Measurements from ENCODE around the gene MTFMT. TPM values are rescaled to one million over a fixed set of nuclear protein-coding genes. Genes with fewer than 3 reads are reported as not detected.

Gene MTFMT
- total and polyA plus RNA-seq, 2 of the 13 experiments (the other 11 are each of a cell fraction or from before 2014, with no cell fraction given): 9.9 to 23.2 TPM

GRCh38 chr15:65021488-65021887 is 8.0 kb downstream of the MTFMT start:
- ChIA-PET POLR2A (no interaction called here), CTCF (ENCODE audit: low intra/inter-chr PET ratio, low total read pairs) (no interaction called here)
- H4K20me1 ChIP-seq (ENCODE audit: insufficient read depth, low read length): no peaks in the 10 kb centered on the region
- no peak overlapping the region for H3K27ac ChIP-seq (ENCODE audit: extremely low read length, insufficient read depth, low read length)
- BruUV-seq (replicated peaks): no TSS peak
- no peak overlapping the region for H2AFZ ChIP-seq (ENCODE audit: low read length)
- H3K9me3 ChIP-seq (ENCODE audit: low read length): no peaks in the 10 kb centered on the region
- H3K27me3 ChIP-seq (ENCODE audit: control insufficient read depth in 1 of 2, insufficient read depth in 2 of 2, low read length in 2 of 2): no peaks in the 10 kb centered on the region
- TF ChIP-seq GMEB1 (CRISPR knock-in tag; IDR thresholded peaks at IDR 0.05; ENCODE audit: borderline replicate concordance): no peak
- TF ChIP-seq ATF5 (CRISPR knock-in tag; IDR thresholded peaks at IDR 0.05; ENCODE audit: low read depth): no peak
- no peak for TF ChIP-seq MTA3 (CRISPR knock-in tag; IDR thresholded peaks at IDR 0.05)
- TF ChIP-seq SMARCE1 (IDR thresholded peaks at IDR 0.05; ENCODE audit: borderline replicate concordance): no peak
- TF ChIP-seq SMC3 (IDR thresholded peaks at IDR 0.05; ENCODE audit: low read length): no peak
- no peak for TF ChIP-seq TBX2 (CRISPR knock-in tag; IDR thresholded peaks at IDR 0.05; ENCODE audit: borderline replicate concordance)
- no peak for TF ChIP-seq CBFB (CRISPR knock-in tag; IDR thresholded peaks at IDR 0.05)
- TF ChIP-seq ZNF557 (CRISPR knock-in tag; IDR thresholded peaks at IDR 0.05): no peak
- TF ChIP-seq ZNF615 (CRISPR knock-in tag; IDR thresholded peaks at IDR 0.05; ENCODE audit: borderline replicate concordance): no peak
- TF ChIP-seq DNMT1 (CRISPR knock-in tag; IDR thresholded peaks at IDR 0.05): no peak
- no peak for TF ChIP-seq ZBTB10 (CRISPR knock-in tag; IDR thresholded peaks at IDR 0.05; ENCODE audit: borderline replicate concordance)
- no peak for TF ChIP-seq ZNF746 (CRISPR knock-in tag; IDR thresholded peaks at IDR 0.05)
- TF ChIP-seq REL (CRISPR knock-in tag; conservative IDR thresholded peaks at IDR 0.05): no peak
- no peak for TF ChIP-seq CTCF (CRISPR knock-in tag; IDR thresholded peaks at IDR 0.05)
- ATAC-seq (no peak), FAIRE-seq (no peak), DNase-seq (ENCODE audit: low spot score) (no peak)
- H3K36me3 ChIP-seq (replicated peaks in 1 of 2; ENCODE audit: control insufficient read depth in 1 of 2, insufficient read depth in 2 of 2, low read length in 2 of 2): peaks cover 8 to 31% of the 10 kb centered on the region in 2 experiments; a peak in 4 of 5 replicates
- no peak overlapping the region for H3K4me3 ChIP-seq (replicated peaks in 1 of 3; ENCODE audit: insufficient read depth in 1 of 3, low read depth in 2 of 3, low read length in 3 of 3)
- H3K79me2 ChIP-seq (ENCODE audit: insufficient read depth, low read length): no peaks in the 10 kb centered on the region
- no peaks in the 10 kb centered on the region for H3K4me1 ChIP-seq (ENCODE audit: insufficient read depth, low read length)
- no peak overlapping the region for H3K9ac ChIP-seq (ENCODE audit: insufficient read depth, low read depth, low read length)
- in situ Hi-C loops (cut with HindIII; ENCODE audit: extremely low pct_ligation_motif_present, low pct_unique_long_range_greater_than_20kb) (no loop called here), intact Hi-C loops (cut with micrococcal nuclease; ENCODE audit: unreplicated experiment) (no loop called here)
- H3K4me2 ChIP-seq (ENCODE audit: low read depth, low read length): no peak overlapping the region
